WTC11 (cell line): Measurements from ENCODE around the gene GSS.

Experiments
- CREB1 ChIP-seq: sonication (generic); formaldehyde crosslinking; IDR thresholded peaks from 2 replicates; pipeline ENCODE4 v1.8.0; 2023; ENCODE audit warnings: mild to moderate bottlenecking, missing genetic modification reagents
- ELF4 ChIP-seq: sonication (generic); formaldehyde crosslinking; IDR thresholded peaks from 2 replicates; pipeline ENCODE4 v1.8.1; 2022; ENCODE audit warnings: low read depth, mild to moderate bottlenecking, moderate library complexity, missing genetic modification reagents
- ESRRA ChIP-seq: sonication (generic); formaldehyde crosslinking; IDR thresholded peaks from 2 replicates; pipeline ENCODE4 v1.8.1; 2022; ENCODE audit warnings: mild to moderate bottlenecking, missing genetic modification reagents, borderline replicate concordance
- FOXK1 ChIP-seq: sonication (generic); formaldehyde crosslinking; IDR thresholded peaks from 2 replicates; pipeline ENCODE4 v1.8.0; 2022; ENCODE audit warnings: mild to moderate bottlenecking, moderate library complexity, missing genetic modification reagents
- FOXP1 ChIP-seq: sonication (generic); formaldehyde crosslinking; IDR thresholded peaks from 2 replicates; pipeline ENCODE4 v1.8.0; 2022; ENCODE audit warnings: missing genetic modification reagents, mild to moderate bottlenecking, moderate library complexity, borderline replicate concordance
- NFATC4 ChIP-seq: fragments of 250-450 bp; sonication (Bioruptor Pico); IDR thresholded peaks from 2 replicates; pipeline ENCODE4 v1.9.0; 2021; ENCODE audit warnings: mild to moderate bottlenecking
- TF ChIP-seq, protein P1 (sequence below): fragments of 200-600 bp; IDR thresholded peaks from 2 replicates; pipeline ENCODE4 v1.8.0; 2022; ENCODE audit warnings: antibody characterized with exemption
- TF ChIP-seq, protein P2 (sequence below): sonication (generic); formaldehyde crosslinking; IDR thresholded peaks from 2 replicates; pipeline ENCODE4 v1.8.1; 2023; ENCODE audit warnings: mild to moderate bottlenecking, missing genetic modification reagents
- TF ChIP-seq, protein P3 (sequence below): sonication (generic); formaldehyde crosslinking; IDR thresholded peaks from 2 replicates; pipeline ENCODE4 v1.8.1; 2022; ENCODE audit warnings: low read depth, mild to moderate bottlenecking, moderate library complexity, missing genetic modification reagents, borderline replicate concordance
- TF ChIP-seq, protein P4 (sequence below): sonication (generic); formaldehyde crosslinking; IDR thresholded peaks from 2 replicates; pipeline ENCODE4 v1.8.0; 2023; ENCODE audit warnings: missing genetic modification reagents
- TF ChIP-seq, protein P5 (sequence below): sonication (generic); formaldehyde crosslinking; IDR thresholded peaks from 2 replicates; pipeline ENCODE4 v1.8.1; 2023; ENCODE audit warnings: mild to moderate bottlenecking, missing genetic modification reagents, borderline replicate concordance
- TF ChIP-seq, protein P6 (sequence below): sonication (generic); formaldehyde crosslinking; IDR thresholded peaks from 2 replicates; pipeline ENCODE4 v1.8.1; 2022; ENCODE audit warnings: mild to moderate bottlenecking, moderate library complexity, missing genetic modification reagents

DNA sequence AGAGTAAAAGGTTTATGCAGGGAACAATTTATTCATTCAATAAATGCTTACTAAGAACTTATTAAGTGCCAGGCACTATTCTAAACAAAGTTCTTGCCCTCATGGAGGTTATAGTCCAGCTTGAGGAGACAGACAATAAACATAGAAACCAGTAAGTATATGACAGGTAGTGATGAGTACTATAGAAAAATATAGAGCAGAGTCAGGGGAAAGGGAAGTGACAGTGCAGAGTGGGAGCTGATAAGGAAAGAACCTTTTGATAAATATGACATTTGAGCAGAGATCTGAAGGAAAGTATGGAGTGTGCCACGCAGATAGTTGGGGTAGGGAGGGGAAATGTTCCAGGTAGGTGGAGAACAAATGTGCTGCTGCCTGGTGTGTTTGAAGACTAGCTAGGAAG is 67.1 kb downstream of the GSS start:
- TF ChIP-seq NFATC4 (CRISPR knock-in tag) (no peak), ELF4 (CRISPR knock-in tag) (no peak), FOXP1 (CRISPR knock-in tag) (no peak), ESRRA (CRISPR knock-in tag) (no peak), CREB1 (CRISPR knock-in tag) (no peak), FOXK1 (no peak)
- TF ChIP-seq, protein P1, sequence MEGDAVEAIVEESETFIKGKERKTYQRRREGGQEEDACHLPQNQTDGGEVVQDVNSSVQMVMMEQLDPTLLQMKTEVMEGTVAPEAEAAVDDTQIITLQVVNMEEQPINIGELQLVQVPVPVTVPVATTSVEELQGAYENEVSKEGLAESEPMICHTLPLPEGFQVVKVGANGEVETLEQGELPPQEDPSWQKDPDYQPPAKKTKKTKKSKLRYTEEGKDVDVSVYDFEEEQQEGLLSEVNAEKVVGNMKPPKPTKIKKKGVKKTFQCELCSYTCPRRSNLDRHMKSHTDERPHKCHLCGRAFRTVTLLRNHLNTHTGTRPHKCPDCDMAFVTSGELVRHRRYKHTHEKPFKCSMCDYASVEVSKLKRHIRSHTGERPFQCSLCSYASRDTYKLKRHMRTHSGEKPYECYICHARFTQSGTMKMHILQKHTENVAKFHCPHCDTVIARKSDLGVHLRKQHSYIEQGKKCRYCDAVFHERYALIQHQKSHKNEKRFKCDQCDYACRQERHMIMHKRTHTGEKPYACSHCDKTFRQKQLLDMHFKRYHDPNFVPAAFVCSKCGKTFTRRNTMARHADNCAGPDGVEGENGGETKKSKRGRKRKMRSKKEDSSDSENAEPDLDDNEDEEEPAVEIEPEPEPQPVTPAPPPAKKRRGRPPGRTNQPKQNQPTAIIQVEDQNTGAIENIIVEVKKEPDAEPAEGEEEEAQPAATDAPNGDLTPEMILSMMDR: no peak
- TF ChIP-seq, protein P2, sequence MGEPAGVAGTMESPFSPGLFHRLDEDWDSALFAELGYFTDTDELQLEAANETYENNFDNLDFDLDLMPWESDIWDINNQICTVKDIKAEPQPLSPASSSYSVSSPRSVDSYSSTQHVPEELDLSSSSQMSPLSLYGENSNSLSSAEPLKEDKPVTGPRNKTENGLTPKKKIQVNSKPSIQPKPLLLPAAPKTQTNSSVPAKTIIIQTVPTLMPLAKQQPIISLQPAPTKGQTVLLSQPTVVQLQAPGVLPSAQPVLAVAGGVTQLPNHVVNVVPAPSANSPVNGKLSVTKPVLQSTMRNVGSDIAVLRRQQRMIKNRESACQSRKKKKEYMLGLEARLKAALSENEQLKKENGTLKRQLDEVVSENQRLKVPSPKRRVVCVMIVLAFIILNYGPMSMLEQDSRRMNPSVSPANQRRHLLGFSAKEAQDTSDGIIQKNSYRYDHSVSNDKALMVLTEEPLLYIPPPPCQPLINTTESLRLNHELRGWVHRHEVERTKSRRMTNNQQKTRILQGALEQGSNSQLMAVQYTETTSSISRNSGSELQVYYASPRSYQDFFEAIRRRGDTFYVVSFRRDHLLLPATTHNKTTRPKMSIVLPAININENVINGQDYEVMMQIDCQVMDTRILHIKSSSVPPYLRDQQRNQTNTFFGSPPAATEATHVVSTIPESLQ (CRISPR knock-in tag): no peak
- TF ChIP-seq, protein P3, sequence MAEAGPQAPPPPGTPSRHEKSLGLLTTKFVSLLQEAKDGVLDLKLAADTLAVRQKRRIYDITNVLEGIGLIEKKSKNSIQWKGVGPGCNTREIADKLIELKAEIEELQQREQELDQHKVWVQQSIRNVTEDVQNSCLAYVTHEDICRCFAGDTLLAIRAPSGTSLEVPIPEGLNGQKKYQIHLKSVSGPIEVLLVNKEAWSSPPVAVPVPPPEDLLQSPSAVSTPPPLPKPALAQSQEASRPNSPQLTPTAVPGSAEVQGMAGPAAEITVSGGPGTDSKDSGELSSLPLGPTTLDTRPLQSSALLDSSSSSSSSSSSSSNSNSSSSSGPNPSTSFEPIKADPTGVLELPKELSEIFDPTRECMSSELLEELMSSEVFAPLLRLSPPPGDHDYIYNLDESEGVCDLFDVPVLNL: no peak
- TF ChIP-seq, protein P4, sequence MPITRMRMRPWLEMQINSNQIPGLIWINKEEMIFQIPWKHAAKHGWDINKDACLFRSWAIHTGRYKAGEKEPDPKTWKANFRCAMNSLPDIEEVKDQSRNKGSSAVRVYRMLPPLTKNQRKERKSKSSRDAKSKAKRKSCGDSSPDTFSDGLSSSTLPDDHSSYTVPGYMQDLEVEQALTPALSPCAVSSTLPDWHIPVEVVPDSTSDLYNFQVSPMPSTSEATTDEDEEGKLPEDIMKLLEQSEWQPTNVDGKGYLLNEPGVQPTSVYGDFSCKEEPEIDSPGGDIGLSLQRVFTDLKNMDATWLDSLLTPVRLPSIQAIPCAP (CRISPR knock-in tag): no peak
- TF ChIP-seq, protein P5, sequence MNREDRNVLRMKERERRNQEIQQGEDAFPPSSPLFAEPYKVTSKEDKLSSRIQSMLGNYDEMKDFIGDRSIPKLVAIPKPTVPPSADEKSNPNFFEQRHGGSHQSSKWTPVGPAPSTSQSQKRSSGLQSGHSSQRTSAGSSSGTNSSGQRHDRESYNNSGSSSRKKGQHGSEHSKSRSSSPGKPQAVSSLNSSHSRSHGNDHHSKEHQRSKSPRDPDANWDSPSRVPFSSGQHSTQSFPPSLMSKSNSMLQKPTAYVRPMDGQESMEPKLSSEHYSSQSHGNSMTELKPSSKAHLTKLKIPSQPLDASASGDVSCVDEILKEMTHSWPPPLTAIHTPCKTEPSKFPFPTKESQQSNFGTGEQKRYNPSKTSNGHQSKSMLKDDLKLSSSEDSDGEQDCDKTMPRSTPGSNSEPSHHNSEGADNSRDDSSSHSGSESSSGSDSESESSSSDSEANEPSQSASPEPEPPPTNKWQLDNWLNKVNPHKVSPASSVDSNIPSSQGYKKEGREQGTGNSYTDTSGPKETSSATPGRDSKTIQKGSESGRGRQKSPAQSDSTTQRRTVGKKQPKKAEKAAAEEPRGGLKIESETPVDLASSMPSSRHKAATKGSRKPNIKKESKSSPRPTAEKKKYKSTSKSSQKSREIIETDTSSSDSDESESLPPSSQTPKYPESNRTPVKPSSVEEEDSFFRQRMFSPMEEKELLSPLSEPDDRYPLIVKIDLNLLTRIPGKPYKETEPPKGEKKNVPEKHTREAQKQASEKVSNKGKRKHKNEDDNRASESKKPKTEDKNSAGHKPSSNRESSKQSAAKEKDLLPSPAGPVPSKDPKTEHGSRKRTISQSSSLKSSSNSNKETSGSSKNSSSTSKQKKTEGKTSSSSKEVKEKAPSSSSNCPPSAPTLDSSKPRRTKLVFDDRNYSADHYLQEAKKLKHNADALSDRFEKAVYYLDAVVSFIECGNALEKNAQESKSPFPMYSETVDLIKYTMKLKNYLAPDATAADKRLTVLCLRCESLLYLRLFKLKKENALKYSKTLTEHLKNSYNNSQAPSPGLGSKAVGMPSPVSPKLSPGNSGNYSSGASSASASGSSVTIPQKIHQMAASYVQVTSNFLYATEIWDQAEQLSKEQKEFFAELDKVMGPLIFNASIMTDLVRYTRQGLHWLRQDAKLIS (CRISPR knock-in tag): no peak
- TF ChIP-seq, protein P6, sequence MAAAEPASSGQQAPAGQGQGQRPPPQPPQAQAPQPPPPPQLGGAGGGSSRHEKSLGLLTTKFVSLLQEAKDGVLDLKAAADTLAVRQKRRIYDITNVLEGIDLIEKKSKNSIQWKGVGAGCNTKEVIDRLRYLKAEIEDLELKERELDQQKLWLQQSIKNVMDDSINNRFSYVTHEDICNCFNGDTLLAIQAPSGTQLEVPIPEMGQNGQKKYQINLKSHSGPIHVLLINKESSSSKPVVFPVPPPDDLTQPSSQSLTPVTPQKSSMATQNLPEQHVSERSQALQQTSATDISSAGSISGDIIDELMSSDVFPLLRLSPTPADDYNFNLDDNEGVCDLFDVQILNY (CRISPR knock-in tag): no peak
